ENCODE data around the gene FASTKD1. TPM values are rescaled to one million over a fixed set of nuclear protein-coding genes. Genes with fewer than 3 reads are reported as not detected.

Gene FASTKD1
- total and polyA plus RNA-seq, 2 donors (not counting 1 experiment from before 2014, with no cell fraction given): 8.5 to 31.0 TPM

- no peaks in the 10 kb centered on the region for H3K4me1 Mint-ChIP-seq
- no peak for ATAC-seq (ENCODE audit: low read depth)
- no peaks in the 10 kb centered on the region for H3K27me3 ChIP-seq (replicated peaks in 1 of 4; ENCODE audit: control extremely low read depth in 1 of 4, control insufficient read depth in 3 of 4, insufficient read depth in 4 of 4, low read length in 3 of 4)
- ChIA-PET CTCF (no interaction called here), POLR2A (no interaction called here)
- no peak overlapping the region for H2AFZ ChIP-seq (ENCODE audit: insufficient read depth, low read depth, low read length, poor library complexity, severe bottlenecking)
- intact Hi-C loops (cut with micrococcal nuclease): no loop called here
- no peak overlapping the region for H3K4me3 Mint-ChIP-seq
- DNase-seq: no peak
- H3K27ac Mint-ChIP-seq: no peak overlapping the region
- H4K20me1 ChIP-seq (ENCODE audit: control insufficient read depth, insufficient read depth, low read length, poor library complexity, severe bottlenecking): no peaks in the 10 kb centered on the region
- H3K4me2 ChIP-seq (replicated peaks; ENCODE audit: low read depth, low read length, poor library complexity, severe bottlenecking): no peak overlapping the region
- no peak overlapping the region for H3K4me3 ChIP-seq (ENCODE audit: control extremely low read depth in 1 of 5, extremely low read depth in 1 of 5, insufficient read depth in 1 of 5, low read depth in 2 of 5, low read length in 4 of 5)
- no peaks in the 10 kb centered on the region for H3K27me3 Mint-ChIP-seq
- WGBS (ENCODE audit: insufficient coverage): 100% methylated on average over 2 of the region's 4 CpGs
- no peaks in the 10 kb centered on the region for H3K9me3 ChIP-seq (ENCODE audit: control extremely low read depth in 1 of 3, control insufficient read depth in 2 of 3, insufficient read depth in 1 of 3, low read length in 2 of 3)
- no peak overlapping the region for H3K9ac ChIP-seq (ENCODE audit: low read length)
- H3K79me2 ChIP-seq (ENCODE audit: control insufficient read depth, insufficient read depth, low read length): no peaks in the 10 kb centered on the region
- no peak overlapping the region for H3K27ac ChIP-seq (ENCODE audit: low read length in 2 of 2)
- no peaks in the 10 kb centered on the region for H3K36me3 ChIP-seq (replicated peaks in 1 of 2; ENCODE audit: control extremely low read depth in 1 of 2, control insufficient read depth in 1 of 2, extremely low read depth in 1 of 2, insufficient read depth in 2 of 2, low read length in 1 of 2)
- no peaks in the 10 kb centered on the region for H3K9me3 Mint-ChIP-seq (ENCODE audit: insufficient read depth)
- TF ChIP-seq EZH2 (IDR thresholded peaks at IDR 0.05; ENCODE audit: borderline replicate concordance, insufficient read depth, low read depth, low read length, poor library complexity, severe bottlenecking) (no peak), CTCF (IDR thresholded peaks at IDR 0.05) (no peak)
- no peaks in the 10 kb centered on the region for H3K4me1 ChIP-seq (ENCODE audit: control insufficient read depth in 2 of 2, insufficient read depth in 2 of 2, low read length in 2 of 2)
These were observed 63.2 kb downstream of the FASTKD1 start for GRCh38 chr2:169510496-169510895.

- Histone ChIP-seq H3K4me1 (ENCODE audit: control insufficient read depth in 2 of 2, insufficient read depth in 2 of 2, low read length in 2 of 2) (no peaks in the 10 kb centered on the region), H3K79me2 (ENCODE audit: control insufficient read depth, insufficient read depth, low read length) (no peaks in the 10 kb centered on the region), H3K9ac (ENCODE audit: low read length) (no peak overlapping the region), H3K9me3 (ENCODE audit: control extremely low read depth in 1 of 3, control insufficient read depth in 2 of 3, insufficient read depth in 1 of 3, low read length in 2 of 3) (peaks cover 0 to 5% (median 0%) of the 10 kb centered on the region in 3 donors), H3K27me3 (replicated peaks in 1 of 4; ENCODE audit: control extremely low read depth in 1 of 4, control insufficient read depth in 3 of 4, insufficient read depth in 4 of 4, low read length in 3 of 4) (no peaks in the 10 kb centered on the region), H3K4me2 (replicated peaks; ENCODE audit: low read depth, low read length, poor library complexity, severe bottlenecking) (no peak overlapping the region), H3K36me3 (replicated peaks in 1 of 2; ENCODE audit: control extremely low read depth in 1 of 2, control insufficient read depth in 1 of 2, extremely low read depth in 1 of 2, insufficient read depth in 2 of 2, low read length in 1 of 2) (no peaks in the 10 kb centered on the region), H3K27ac (ENCODE audit: low read length in 2 of 2) (no peak overlapping the region), H4K20me1 (ENCODE audit: control insufficient read depth, insufficient read depth, low read length, poor library complexity, severe bottlenecking) (no peaks in the 10 kb centered on the region), H2AFZ (ENCODE audit: insufficient read depth, low read depth, low read length, poor library complexity, severe bottlenecking) (no peak overlapping the region), H3K4me3 (ENCODE audit: control extremely low read depth in 1 of 5, extremely low read depth in 1 of 5, insufficient read depth in 1 of 5, low read depth in 2 of 5, low read length in 4 of 5) (no peak overlapping the region)
- Mint-ChIP-seq H3K4me3 (no peak overlapping the region), H3K27ac (no peak overlapping the region), H3K4me1 (no peaks in the 10 kb centered on the region), H3K27me3 (no peaks in the 10 kb centered on the region), H3K9me3 (ENCODE audit: insufficient read depth) (no peaks in the 10 kb centered on the region)
- CTCF ChIA-PET: no interaction called here
- DNase-seq (no peak), ATAC-seq (ENCODE audit: low read depth) (no peak)
- 98% methylated on average over 3 of the region's 8 CpGs for WGBS (ENCODE audit: insufficient coverage)
- intact Hi-C loops (cut with micrococcal nuclease): no loop called here
- POLR2A ChIA-PET: no interaction called here
- no peak for TF ChIP-seq CTCF (IDR thresholded peaks at IDR 0.05)
- TF ChIP-seq EZH2 (IDR thresholded peaks at IDR 0.05; ENCODE audit: borderline replicate concordance, insufficient read depth, low read depth, low read length, poor library complexity, severe bottlenecking): no peak
These were observed 63.7 kb downstream of the FASTKD1 start for GRCh38 chr2:169509955-169510354.

Data from B cell (primary cell).